Spleen (tissue), 11 donors: Measurements from ENCODE around the gene S100A4. TPM values are rescaled to one million over a fixed set of nuclear protein-coding genes. Genes with fewer than 3 reads are reported as not detected.

ENCODE experiments used
- DNase-seq: peaks from one replicate; pipeline ENCODE4 v3.0.0-alpha.2; 2020
- H3K27ac ChIP-seq, 8 donors: fragments of 200-600 bp; sonication (generic) in 7 of 8; 1 replicate in 4 of 8; 2 replicates in 4 of 8; pipeline versions ENCODE4 v1.5.0 to v1.8.0; 2016 to 2021; ENCODE audit warnings: inconsistent platforms in 4 of 8, mild to moderate bottlenecking in 4 of 8, moderate library complexity in 1 of 8
- H3K27me3 ChIP-seq, 7 donors: fragments of 200-600 bp; sonication (generic) in 6 of 7; replicated peaks in 1 of 7; 1 replicate in 4 of 7; 2 replicates in 3 of 7; pipeline versions ENCODE4 v1.5.0 to v1.8.0; 2016 to 2021; ENCODE audit warnings: inconsistent platforms in 3 of 7, mild to moderate bottlenecking in 1 of 7
- H3K36me3 ChIP-seq, 6 donors: fragments of 200-600 bp; sonication (generic) in 5 of 6; 1 replicate in 4 of 6; 2 replicates in 2 of 6; pipeline versions ENCODE4 v1.5.0 to v1.8.0; 2016 to 2021; ENCODE audit warnings: inconsistent platforms in 2 of 6
- H3K4me1 ChIP-seq, 6 donors: fragments of 200-600 bp; sonication (generic) in 5 of 6; 1 replicate in 3 of 6; 2 replicates in 3 of 6; pipeline versions ENCODE4 v1.5.0 to v1.8.0; 2016 to 2021; ENCODE audit warnings: inconsistent platforms in 3 of 6
- H3K4me3 ChIP-seq, 8 donors: fragments of 200-600 bp; sonication (generic) in 7 of 8; 1 replicate in 4 of 8; 2 replicates in 4 of 8; pipeline versions ENCODE4 v1.5.0 to v1.8.0; 2016 to 2021; ENCODE audit warnings: inconsistent platforms in 4 of 8, mild to moderate bottlenecking in 4 of 8, moderate library complexity in 2 of 8
- H3K9me3 ChIP-seq, 8 donors: fragments of 200-600 bp; sonication (generic) in 7 of 8; 1 replicate in 4 of 8; 2 replicates in 4 of 8; pipeline versions ENCODE4 v1.5.0 to v1.8.0; 2016 to 2021; ENCODE audit warnings: inconsistent platforms in 4 of 8
- POLR2A ChIP-seq, 3 donors: fragments of 450-650 bp; IDR thresholded peaks; one replicate each; pipeline ENCODE4 v1.5.1; 2017; ENCODE audit warnings: antibody characterized with exemption in 3 of 3, mild to moderate bottlenecking in 1 of 3
- POLR2AphosphoS5 ChIP-seq, 3 donors: sonication (generic); formaldehyde crosslinking; IDR thresholded peaks; one replicate each; pipeline ENCODE4 v1.5.1; 2017; ENCODE audit warnings: antibody characterized with exemption in 3 of 3
- WGBS, 5 donors: extraction: QIAGEN DNeasy Blood & Tissue Kit in 3 of 5; methylation state at CpG; one replicate each; pipeline versions ENCODE4 v1.1.5 to v1.1.7; 2013 to 2018; 5-methylcytosine and 5-hydroxymethylcytosine counted together
- intact Hi-C: fragments of 100-400 bp; cut with DNase I; formaldehyde crosslinking; loops from one replicate; pipeline ENCODE4 v1.15.0; 2023; ENCODE audit warnings: low total_unique reads
- polyA plus RNA-seq, 3 donors: library from polyadenylated mRNA; stranded (reverse); fragments of 200-250 nt; gene quantifications; one replicate each; pipeline ENCODE4 v1.2.1, GENCODE V29; 2013
- total RNA-seq, 7 donors: library from RNA; depleted of rRNA in 3 of 7; stranded (reverse); fragments of >200 nt in 3 of 7; fragmentation: NEBNext Ultra II Directional in 4 of 7; extraction: Animal tissue kit (Norgen Biotek cat#: 25700) in 4 of 7; gene quantifications; one replicate each; pipeline versions ENCODE4 v1.1.0 to v1.2.1, GENCODE V29; 2016 to 2021
- TF ChIP-seq, protein P1 (sequence below), 11 experiments: fragments of 200-600 bp in 7 of 11; fragments of 450-650 bp in 4 of 11; sonication (generic) in 4 of 11; IDR thresholded peaks in 8 of 11; conservative IDR thresholded peaks in 3 of 11; 1 replicate in 7 of 11; 2 replicates in 4 of 11; pipeline versions ENCODE4 v1.4.0 to v1.8.0; 2016 to 2021; ENCODE audit warnings: antibody characterized with exemption in 11 of 11, inconsistent platforms in 4 of 11, mild to moderate bottlenecking in 1 of 11
- donor health status: healthy with polysubstance abuse.
- donor health status: DM: no; HTN: no; CAD: no; lungs with moderate emphysema.
- donor health status: DM: no; HTN: no; CAD: no.
- donor health status: Bipolar disorder and iron deficiency.
- donor health status: healthy.
- donor health status: DM: no; HTN: no; CAD: no.
- donor health status: DM: yes; HTN: yes; CAD: no.

S100A4 gene
- total and polyA plus RNA-seq, 10 donors = 161 to 755 (median 321) TPM

DNA sequence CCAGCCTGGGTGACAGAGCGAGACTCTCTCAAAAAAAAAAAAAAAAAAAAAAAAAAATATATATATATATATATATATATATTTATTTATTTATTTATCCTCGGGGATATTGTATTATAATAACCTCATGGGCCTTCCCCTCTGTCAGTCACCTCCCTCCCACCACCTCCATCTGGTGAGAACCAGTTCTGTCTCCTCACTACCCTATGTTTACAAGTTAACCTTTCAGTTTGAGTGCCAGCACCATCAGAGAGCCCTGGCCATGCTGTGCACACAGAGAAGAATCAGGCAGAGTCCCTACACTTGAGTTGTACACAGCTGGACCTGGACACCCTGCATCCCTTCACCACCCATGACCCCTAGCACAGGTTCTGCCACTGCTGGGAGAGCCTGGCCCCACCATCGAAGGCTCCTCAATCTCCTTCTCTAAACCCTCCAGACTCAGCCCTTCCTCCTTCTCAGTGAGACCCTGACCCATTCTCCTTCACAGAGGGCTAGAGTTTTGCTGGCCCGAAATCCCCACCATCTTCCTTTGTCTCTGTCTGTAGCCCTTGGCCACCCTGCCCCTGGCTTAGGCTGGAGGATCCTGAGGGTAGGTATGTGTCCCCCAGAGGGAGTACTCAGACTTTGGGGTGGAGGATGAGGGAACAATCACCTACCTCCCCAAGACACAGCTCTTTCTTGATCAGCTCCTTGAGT lies 6.1 kb downstream of the S100A4 start:
- peaks cover 0 to 27% (median 0%) of the 10 kb centered on the region in 6 donors for H3K36me3 ChIP-seq
- no peaks in the 10 kb centered on the region for H3K27me3 ChIP-seq
- no peaks in the 10 kb centered on the region for H3K9me3 ChIP-seq
- H3K27ac ChIP-seq = peak overlapping the region in 4 of 8 donors; percentile 73 to 93 (median 88)
- DNase-seq = peak; percentile 48
- no peak overlapping the region for H3K4me3 ChIP-seq
- intact Hi-C loops = no loop called here
- WGBS, 5 donors = 85 to 89% (median 87%) methylated on average over 4 of the region's 4 CpGs
- TF ChIP-seq POLR2AphosphoS5 (IDR thresholded peaks at IDR 0.05) = no peak
- no peak for TF ChIP-seq POLR2A (IDR thresholded peaks at IDR 0.05)
- TF ChIP-seq, protein P1, sequence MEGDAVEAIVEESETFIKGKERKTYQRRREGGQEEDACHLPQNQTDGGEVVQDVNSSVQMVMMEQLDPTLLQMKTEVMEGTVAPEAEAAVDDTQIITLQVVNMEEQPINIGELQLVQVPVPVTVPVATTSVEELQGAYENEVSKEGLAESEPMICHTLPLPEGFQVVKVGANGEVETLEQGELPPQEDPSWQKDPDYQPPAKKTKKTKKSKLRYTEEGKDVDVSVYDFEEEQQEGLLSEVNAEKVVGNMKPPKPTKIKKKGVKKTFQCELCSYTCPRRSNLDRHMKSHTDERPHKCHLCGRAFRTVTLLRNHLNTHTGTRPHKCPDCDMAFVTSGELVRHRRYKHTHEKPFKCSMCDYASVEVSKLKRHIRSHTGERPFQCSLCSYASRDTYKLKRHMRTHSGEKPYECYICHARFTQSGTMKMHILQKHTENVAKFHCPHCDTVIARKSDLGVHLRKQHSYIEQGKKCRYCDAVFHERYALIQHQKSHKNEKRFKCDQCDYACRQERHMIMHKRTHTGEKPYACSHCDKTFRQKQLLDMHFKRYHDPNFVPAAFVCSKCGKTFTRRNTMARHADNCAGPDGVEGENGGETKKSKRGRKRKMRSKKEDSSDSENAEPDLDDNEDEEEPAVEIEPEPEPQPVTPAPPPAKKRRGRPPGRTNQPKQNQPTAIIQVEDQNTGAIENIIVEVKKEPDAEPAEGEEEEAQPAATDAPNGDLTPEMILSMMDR (IDR thresholded peaks at IDR 0.05 in 8 of 11, conservative IDR thresholded peaks at IDR 0.05 in 3 of 11) = no peak
- peaks cover 24 to 78% (median 66%) of the 10 kb centered on the region in 6 donors for H3K4me1 ChIP-seq

DNA sequence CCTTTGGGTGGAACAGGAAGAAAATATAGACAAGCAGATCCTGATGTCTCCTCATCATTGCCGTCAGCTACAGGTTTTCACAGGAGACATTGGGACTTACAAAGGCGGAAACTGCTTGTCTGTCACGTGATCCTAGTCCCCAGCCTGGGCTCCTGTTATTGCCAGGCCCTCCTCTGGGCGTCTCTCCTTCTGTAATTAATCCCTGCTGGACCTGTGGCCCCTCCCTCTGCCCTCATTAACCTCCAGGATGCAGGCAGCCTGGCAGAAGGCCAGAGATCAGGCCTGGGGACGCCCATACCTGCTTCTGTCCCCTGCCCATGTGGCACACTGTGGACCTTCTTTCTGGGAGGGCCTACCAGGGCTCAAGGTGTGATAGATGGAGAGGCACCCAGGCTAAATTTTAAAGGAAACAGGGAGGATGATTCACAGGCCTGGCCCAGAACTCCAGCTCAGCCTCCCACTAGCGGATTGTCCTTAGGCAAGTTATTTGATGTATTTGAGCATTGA lies 7.2 kb downstream of the S100A4 start:
- intact Hi-C loops = no loop called here
- peak; percentile 66 for DNase-seq
- H3K4me1 ChIP-seq = peaks cover 22 to 78% (median 66%) of the 10 kb centered on the region in 6 donors
- no peaks in the 10 kb centered on the region for H3K27me3 ChIP-seq
- no peak overlapping the region for H3K4me3 ChIP-seq
- H3K9me3 ChIP-seq = no peaks in the 10 kb centered on the region
- WGBS, 5 donors = 82 to 90% (median 88%) methylated on average over 6 of the region's 6 CpGs
- H3K36me3 ChIP-seq = peaks cover 0 to 23% (median 0%) of the 10 kb centered on the region in 6 donors
- H3K27ac ChIP-seq = peak overlapping the region in 2 of 8 donors; percentile 9 to 32
- TF ChIP-seq, protein P1 (IDR thresholded peaks at IDR 0.05 in 8 of 11, conservative IDR thresholded peaks at IDR 0.05 in 3 of 11) = no peak
- TF ChIP-seq POLR2AphosphoS5 (IDR thresholded peaks at IDR 0.05) = no peak
- TF ChIP-seq POLR2A (IDR thresholded peaks at IDR 0.05) = no peak

DNA sequence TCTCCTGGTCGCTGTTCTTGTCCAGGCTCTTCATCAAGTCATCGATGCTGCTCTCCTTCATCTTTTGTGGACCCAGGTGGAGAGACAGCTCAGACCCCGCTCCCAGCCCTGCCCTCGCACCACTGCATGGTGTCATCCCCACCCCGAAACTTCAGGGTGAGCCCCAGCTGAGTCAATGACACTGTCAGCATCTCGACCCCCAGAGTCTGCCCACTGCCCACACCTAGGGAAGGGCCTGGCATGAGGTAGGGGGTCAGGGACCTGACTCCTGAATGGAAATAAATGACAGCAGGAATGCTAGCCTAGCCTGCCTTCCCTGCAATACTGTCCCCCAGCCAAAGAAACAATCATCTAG lies 8.3 kb downstream of the S100A4 start:
- intact Hi-C loops = no loop called here
- Histone ChIP-seq H3K4me3 (no peak overlapping the region), H3K4me1 (peaks cover 31 to 78% (median 66%) of the 10 kb centered on the region in 6 donors), H3K9me3 (no peaks in the 10 kb centered on the region), H3K36me3 (peaks cover 0 to 13% (median 0%) of the 10 kb centered on the region in 6 donors), H3K27me3 (no peaks in the 10 kb centered on the region), H3K27ac (peak overlapping the region in 2 of 8 donors; percentile 99)
- TF ChIP-seq POLR2AphosphoS5 (IDR thresholded peaks at IDR 0.05) (no peak), POLR2A (IDR thresholded peaks at IDR 0.05) (no peak)
- TF ChIP-seq, protein P1 (IDR thresholded peaks at IDR 0.05 in 8 of 11, conservative IDR thresholded peaks at IDR 0.05 in 3 of 11) = no peak
- WGBS, 5 donors = 95 to 98% (median 97%) methylated on average over 6 of the region's 6 CpGs
- DNase-seq = peak; percentile 73

GRCh38 chr1:153536671-153537375 lies 8.8 kb downstream of the S100A4 start:
- Histone ChIP-seq H3K27ac (peak overlapping the region; percentile 88 to 99 (median 95)), H3K4me3 (peak overlapping the region in 6 of 8 donors; percentile 56 to 84 (median 68)), H3K27me3 (no peaks in the 10 kb centered on the region), H3K36me3 (peaks cover 0 to 12% (median 0%) of the 10 kb centered on the region in 6 donors), H3K4me1 (peaks cover 31 to 78% (median 66%) of the 10 kb centered on the region in 6 donors), H3K9me3 (no peaks in the 10 kb centered on the region)
- no peak for TF ChIP-seq POLR2A (IDR thresholded peaks at IDR 0.05)
- TF ChIP-seq, protein P1 (IDR thresholded peaks at IDR 0.05 in 8 of 11, conservative IDR thresholded peaks at IDR 0.05 in 3 of 11) = no peak
- no peak for TF ChIP-seq POLR2AphosphoS5 (IDR thresholded peaks at IDR 0.05)
- intact Hi-C loops = no loop called here
- WGBS, 5 donors = 72 to 87% (median 77%) methylated on average over 9 of the region's 9 CpGs
- DNase-seq = peak; percentile 74
